ENCODE measurements around the gene ESPL1. TPM values are rescaled to one million over a fixed set of nuclear protein-coding genes. Genes with fewer than 3 reads are reported as not detected.

ESPL1 gene
- total RNA-seq, 2 experiments from 2014 or later = 78.2 to 121 TPM

- Histone ChIP-seq H3K4me1 (ENCODE audit: insufficient read depth, low read length, poor library complexity, severe bottlenecking) (peaks cover 12% of the 10 kb centered on the region), H3K4me2 (ENCODE audit: low read length) (peak overlapping the region; percentile 58; the same call in 1 of the 2 replicates)
- DNase-seq (ENCODE audit: low spot score) = no peak
Measured at GRCh38 chr12:53232646-53233461, 35.2 kb upstream of the ESPL1 start.

GRCh38 chr12:53233671-53234121 lies 34.4 kb upstream of the ESPL1 start:
- CTCF ChIA-PET (ENCODE audit: unreplicated experiment) = no interaction called here
- H3K4me3 ChIP-seq (ENCODE audit: low read depth, low read length, poor library complexity, severe bottlenecking) = no peak overlapping the region
- TF ChIP-seq CTCF (conservative IDR thresholded peaks at IDR 0.05; ENCODE audit: low read length) (no peak), EZH2phosphoT487 (IDR thresholded peaks at IDR 0.05; ENCODE audit: borderline replicate concordance, low read depth, low read length) (no peak)
- no peak overlapping the region for H3K27ac ChIP-seq (ENCODE audit: low read depth, low read length, poor library complexity, severe bottlenecking)
- BruUV-seq (replicated peaks) = no TSS peak
- no peaks in the 10 kb centered on the region for H3K36me3 ChIP-seq (ENCODE audit: insufficient read depth, low read length)
- intact Hi-C loops (cut with micrococcal nuclease; ENCODE audit: unreplicated experiment) = no loop called here
- no peaks in the 10 kb centered on the region for H3K9me2 ChIP-seq (ENCODE audit: insufficient read depth, low read length)
- peaks cover 12% of the 10 kb centered on the region for H3K4me1 ChIP-seq (ENCODE audit: insufficient read depth, low read length, poor library complexity, severe bottlenecking)
- H3K9me3 ChIP-seq (ENCODE audit: low read length) = no peaks in the 10 kb centered on the region
- no peaks in the 10 kb centered on the region for H4K20me1 ChIP-seq (ENCODE audit: insufficient read depth, low read length)
- H2AFZ ChIP-seq (ENCODE audit: low read length) = no peak overlapping the region
- H3K4me2 ChIP-seq (ENCODE audit: low read length) = no peak overlapping the region
- H3K79me2 ChIP-seq (ENCODE audit: insufficient read depth, low read depth, low read length) = no peaks in the 10 kb centered on the region
- POLR2A ChIA-PET = no interaction called here
- no peak for DNase-seq (ENCODE audit: low spot score)

More at GRCh38 chr12:53232646-53233461, 35.2 kb upstream of the ESPL1 start:
- H3K27ac ChIP-seq (ENCODE audit: low read depth, low read length, poor library complexity, severe bottlenecking) = no peak overlapping the region
- CTCF ChIA-PET (ENCODE audit: unreplicated experiment) = interaction anchor here (0.6 kb wide), 1 partner anchor 9 kb away, joined by 5 read pairs; no protein-coding TSS in a partner anchor
- no peaks in the 10 kb centered on the region for H4K20me1 ChIP-seq (ENCODE audit: insufficient read depth, low read length)
- peak overlapping the region; percentile 44 for H3K4me3 ChIP-seq (ENCODE audit: low read depth, low read length, poor library complexity, severe bottlenecking)
- no peaks in the 10 kb centered on the region for H3K9me2 ChIP-seq (ENCODE audit: insufficient read depth, low read length)
- no peaks in the 10 kb centered on the region for H3K36me3 ChIP-seq (ENCODE audit: insufficient read depth, low read length)
- POLR2A ChIA-PET = no interaction called here
- H2AFZ ChIP-seq (ENCODE audit: low read length) = no peak overlapping the region
- intact Hi-C loops (cut with micrococcal nuclease; ENCODE audit: unreplicated experiment) = no loop called here
- TF ChIP-seq EZH2phosphoT487 (IDR thresholded peaks at IDR 0.05; ENCODE audit: borderline replicate concordance, low read depth, low read length) (no peak), CTCF (conservative IDR thresholded peaks at IDR 0.05; ENCODE audit: low read length) (no peak)
- BruUV-seq (replicated peaks) = no TSS peak
- H3K9me3 ChIP-seq (ENCODE audit: low read length) = no peaks in the 10 kb centered on the region
- no peaks in the 10 kb centered on the region for H3K79me2 ChIP-seq (ENCODE audit: insufficient read depth, low read depth, low read length)

Data from OCI-LY7 (cell line).